ENCODE results near the gene SORL1-AS1.

Gene SORL1-AS1

GRCh38 chr11:121435132-121435531 lies 17.6 kb downstream of the SORL1-AS1 start:
- Mint-ChIP-seq H3K27me3 (ENCODE audit: low read depth) (no peaks in the 10 kb centered on the region; the same call in 1 of the 2 replicates), H3K4me3 (no peak overlapping the region), H3K27ac (no peak overlapping the region), H3K9me3 (no peaks in the 10 kb centered on the region), H3K36me3 (no peaks in the 10 kb centered on the region), H3K4me1 (peaks cover 3% of the 10 kb centered on the region; the same call in 1 of the 2 replicates)
- DNase-seq (ENCODE audit: low spot score): no peak
- ChIA-PET POLR2A (interaction anchor here (0.5 kb wide), 1 partner anchor 145 kb away, joined by 3 read pairs; no protein-coding TSS in a partner anchor), CTCF (interaction anchor here (0.7 kb wide), 1 partner anchor 44 kb away, joined by 3 read pairs; no protein-coding TSS in a partner anchor)
- no peak for ATAC-seq
- TF ChIP-seq, protein P1, sequence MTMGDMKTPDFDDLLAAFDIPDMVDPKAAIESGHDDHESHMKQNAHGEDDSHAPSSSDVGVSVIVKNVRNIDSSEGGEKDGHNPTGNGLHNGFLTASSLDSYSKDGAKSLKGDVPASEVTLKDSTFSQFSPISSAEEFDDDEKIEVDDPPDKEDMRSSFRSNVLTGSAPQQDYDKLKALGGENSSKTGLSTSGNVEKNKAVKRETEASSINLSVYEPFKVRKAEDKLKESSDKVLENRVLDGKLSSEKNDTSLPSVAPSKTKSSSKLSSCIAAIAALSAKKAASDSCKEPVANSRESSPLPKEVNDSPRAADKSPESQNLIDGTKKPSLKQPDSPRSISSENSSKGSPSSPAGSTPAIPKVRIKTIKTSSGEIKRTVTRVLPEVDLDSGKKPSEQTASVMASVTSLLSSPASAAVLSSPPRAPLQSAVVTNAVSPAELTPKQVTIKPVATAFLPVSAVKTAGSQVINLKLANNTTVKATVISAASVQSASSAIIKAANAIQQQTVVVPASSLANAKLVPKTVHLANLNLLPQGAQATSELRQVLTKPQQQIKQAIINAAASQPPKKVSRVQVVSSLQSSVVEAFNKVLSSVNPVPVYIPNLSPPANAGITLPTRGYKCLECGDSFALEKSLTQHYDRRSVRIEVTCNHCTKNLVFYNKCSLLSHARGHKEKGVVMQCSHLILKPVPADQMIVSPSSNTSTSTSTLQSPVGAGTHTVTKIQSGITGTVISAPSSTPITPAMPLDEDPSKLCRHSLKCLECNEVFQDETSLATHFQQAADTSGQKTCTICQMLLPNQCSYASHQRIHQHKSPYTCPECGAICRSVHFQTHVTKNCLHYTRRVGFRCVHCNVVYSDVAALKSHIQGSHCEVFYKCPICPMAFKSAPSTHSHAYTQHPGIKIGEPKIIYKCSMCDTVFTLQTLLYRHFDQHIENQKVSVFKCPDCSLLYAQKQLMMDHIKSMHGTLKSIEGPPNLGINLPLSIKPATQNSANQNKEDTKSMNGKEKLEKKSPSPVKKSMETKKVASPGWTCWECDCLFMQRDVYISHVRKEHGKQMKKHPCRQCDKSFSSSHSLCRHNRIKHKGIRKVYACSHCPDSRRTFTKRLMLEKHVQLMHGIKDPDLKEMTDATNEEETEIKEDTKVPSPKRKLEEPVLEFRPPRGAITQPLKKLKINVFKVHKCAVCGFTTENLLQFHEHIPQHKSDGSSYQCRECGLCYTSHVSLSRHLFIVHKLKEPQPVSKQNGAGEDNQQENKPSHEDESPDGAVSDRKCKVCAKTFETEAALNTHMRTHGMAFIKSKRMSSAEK (CRISPR knock-in tag; IDR thresholded peaks at IDR 0.05; ENCODE audit: borderline replicate concordance): no peak
- no peak for TF ChIP-seq ZSCAN18 (CRISPR knock-in tag; IDR thresholded peaks at IDR 0.05)
- TF ChIP-seq ZNF317 (CRISPR knock-in tag; IDR thresholded peaks at IDR 0.05; ENCODE audit: borderline replicate concordance, low read depth): no peak

DNA sequence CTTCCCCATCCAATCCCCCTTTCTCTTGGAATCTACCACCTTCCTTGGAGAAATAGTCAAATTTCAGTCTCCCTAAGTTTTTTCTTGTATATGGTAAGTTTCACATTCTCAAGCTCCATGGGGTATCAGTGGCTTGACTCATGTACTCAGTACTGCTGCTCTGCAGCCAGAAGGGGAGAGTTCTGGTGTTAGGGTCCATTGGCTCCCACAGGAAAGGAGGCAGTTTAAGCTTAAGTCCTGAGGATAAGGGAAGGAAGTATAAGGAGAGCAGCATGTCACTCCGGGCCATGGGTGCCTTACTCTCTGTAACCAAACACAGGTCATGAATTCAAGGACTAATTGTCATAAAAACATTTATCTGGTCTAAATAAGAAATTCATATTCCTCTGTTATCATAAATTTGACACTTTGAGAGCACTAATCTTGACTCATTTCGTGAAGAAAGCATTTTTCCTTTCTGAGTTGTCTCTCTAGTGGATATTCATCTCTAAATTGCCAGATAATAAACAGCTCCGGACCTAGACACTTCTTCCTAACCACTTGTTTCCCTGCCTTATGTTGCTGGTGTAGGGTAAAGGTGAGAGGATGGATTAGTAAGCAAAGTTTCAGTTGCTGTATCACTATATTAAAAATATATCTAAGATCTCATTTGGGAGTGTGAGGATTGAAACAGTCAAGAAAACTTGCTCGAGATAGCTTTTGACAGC lies 20.8 kb downstream of the SORL1-AS1 start:
- ChIA-PET CTCF (interaction anchor here (1.4 kb wide), 1 partner anchor 9 kb away, joined by 4 read pairs; no protein-coding TSS in a partner anchor), POLR2A (no interaction called here)
- H3K27me3 Mint-ChIP-seq (ENCODE audit: low read depth): peaks cover 9% of the 10 kb centered on the region
- DNase-seq (ENCODE audit: low spot score) (no peak), ATAC-seq (peak; percentile 21; the same call in 1 of the 2 replicates)
- TF ChIP-seq ATF1 (CRISPR knock-in tag; IDR thresholded peaks at IDR 0.05) (no peak), NR2C2 (CRISPR knock-in tag; IDR thresholded peaks at IDR 0.05) (no peak), ZBTB43 (CRISPR knock-in tag; IDR thresholded peaks at IDR 0.05) (no peak), ZBTB21 (CRISPR knock-in tag; IDR thresholded peaks at IDR 0.05; ENCODE audit: borderline replicate concordance) (no peak), ATF2 (CRISPR knock-in tag; IDR thresholded peaks at IDR 0.05; ENCODE audit: borderline replicate concordance, low read depth) (no peak), TEAD4 (CRISPR knock-in tag; IDR thresholded peaks at IDR 0.05) (no peak), NFYB (CRISPR knock-in tag; conservative IDR thresholded peaks at IDR 0.05; ENCODE audit: low read depth) (no peak), PREB (CRISPR knock-in tag; IDR thresholded peaks at IDR 0.05; ENCODE audit: borderline replicate concordance) (no peak), ZNF232 (CRISPR knock-in tag; IDR thresholded peaks at IDR 0.05) (no peak), STAT6 (CRISPR knock-in tag; conservative IDR thresholded peaks at IDR 0.05; ENCODE audit: low read depth) (no peak), ZNF512 (CRISPR knock-in tag; IDR thresholded peaks at IDR 0.05; ENCODE audit: borderline replicate concordance) (no peak), KAT7 (CRISPR knock-in tag; IDR thresholded peaks at IDR 0.05; ENCODE audit: borderline replicate concordance) (no peak), SOX15 (CRISPR knock-in tag; IDR thresholded peaks at IDR 0.05) (no peak), SMAD3 (CRISPR knock-in tag; IDR thresholded peaks at IDR 0.05; ENCODE audit: borderline replicate concordance) (no peak), FOXK1 (CRISPR knock-in tag; IDR thresholded peaks at IDR 0.05) (no peak)
- TF ChIP-seq, protein P2, sequence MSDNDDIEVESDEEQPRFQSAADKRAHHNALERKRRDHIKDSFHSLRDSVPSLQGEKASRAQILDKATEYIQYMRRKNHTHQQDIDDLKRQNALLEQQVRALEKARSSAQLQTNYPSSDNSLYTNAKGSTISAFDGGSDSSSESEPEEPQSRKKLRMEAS (CRISPR knock-in tag; IDR thresholded peaks at IDR 0.05): no peak
- H3K4me1 Mint-ChIP-seq: peaks cover 4% of the 10 kb centered on the region
- no peaks in the 10 kb centered on the region for H3K9me3 Mint-ChIP-seq
- H3K36me3 Mint-ChIP-seq: no peaks in the 10 kb centered on the region
- no peak overlapping the region for H3K4me3 Mint-ChIP-seq
- H3K27ac Mint-ChIP-seq: no peak overlapping the region

All from WTC11 (cell line).